Stimulated activated CD8-positive, alpha-beta memory T cell treated with anti-CD3 and anti-CD28 coated beads, Interleukin-2, amount 100 ng/mL, for 48 hours (primary cell): ENCODE data around the gene RPL7A.
A peak's percentile ranks its signal among the peaks of the same experiment; 100 is the strongest.
"Not testable (repeated sequence)": the region's sequence is repeated elsewhere in the genome, so short reads cannot be mapped to it uniquely, and the experiment has no call there.

Source experiments
- DNase-seq, 2 donors: peaks; one replicate each; pipeline ENCODE4 v3.0.0-alpha.2; 2020; ENCODE audit warnings: low read depth in 2 of 2

The RPL7A gene

GRCh38 chr9:133347985-133348717, at the start of gene RPL7A, which contains the start of gene MED22:
Gene RPL7A, plus strand, starts transcription at chr9:133348218. Its CDS starts 26 bp downstream, at chr9:133348244.
Gene MED22, minus strand, starts transcription at chr9:133348131. Its CDS starts 1,469 bp downstream, at chr9:133346662.
- peak; percentile 80 to 89 for DNase-seq

- not testable (repeated sequence) for DNase-seq
These were observed 48.0 kb upstream of the RPL7A start for GRCh38 chr9:133299996-133300395.

- DNase-seq, result no peak
These were observed 46.5 kb upstream of the RPL7A start for GRCh38 chr9:133301253-133302230.

DNA sequence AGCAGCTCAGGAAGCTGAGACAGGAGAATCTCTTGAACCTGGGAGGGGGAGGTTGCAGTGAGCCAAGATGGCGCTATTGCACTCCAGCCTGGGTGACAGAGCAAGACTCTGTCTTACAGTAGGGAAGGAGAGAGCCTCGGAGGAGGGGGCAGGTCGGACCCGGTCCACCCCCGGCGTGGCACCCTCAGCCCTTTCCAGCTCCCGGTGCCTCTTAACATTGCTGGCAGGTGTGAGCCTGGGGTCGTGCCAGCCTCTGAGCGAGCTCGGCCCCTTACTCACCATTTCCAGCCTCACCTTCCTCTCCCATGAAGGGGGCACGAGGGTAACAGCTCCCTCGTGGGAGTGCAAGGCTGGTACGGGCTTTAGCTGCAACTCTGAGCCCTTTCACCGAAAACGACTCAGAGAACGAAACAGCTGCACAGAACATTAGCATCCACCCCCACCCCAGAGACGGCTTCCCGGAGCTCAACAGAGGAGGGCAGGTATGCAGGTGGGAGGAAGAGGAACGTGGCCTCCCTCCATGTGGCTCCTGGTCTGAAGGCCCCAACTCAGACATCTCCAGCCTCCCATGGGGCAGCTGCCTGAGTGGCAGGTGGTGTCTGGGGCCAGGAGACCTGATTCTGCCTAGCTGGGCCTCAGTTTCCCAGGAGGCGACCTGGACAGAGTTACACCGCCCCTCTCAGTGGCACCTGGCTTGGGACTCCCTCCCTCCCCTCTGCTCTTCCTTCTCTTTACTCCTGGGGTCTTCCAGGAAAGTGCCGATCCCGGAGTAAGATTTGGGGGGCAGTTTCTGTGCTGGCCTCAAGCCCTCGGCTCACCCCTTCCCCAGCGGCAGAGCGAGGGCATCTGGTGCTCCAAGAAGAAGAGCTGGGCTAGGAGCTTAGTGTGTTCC, 44.5 kb upstream of the RPL7A start:
- no peak for DNase-seq

GRCh38 chr9:133304158-133304470, 43.9 kb upstream of the RPL7A start:
- no peak for DNase-seq

GRCh38 chr9:133304477-133305377, 43.3 kb upstream of the RPL7A start:
- no peak for DNase-seq

- no peak for DNase-seq
These were observed 42.3 kb upstream of the RPL7A start for GRCh38 chr9:133305731-133306130.

- DNase-seq, result no peak
These were observed 41.5 kb upstream of the RPL7A start for GRCh38 chr9:133306242-133307204.

GRCh38 chr9:133307301-133307700, 40.7 kb upstream of the RPL7A start:
- no peak for DNase-seq

- DNase-seq, result no peak
These were observed 38.4 kb upstream of the RPL7A start for GRCh38 chr9:133309608-133310007.

- no peak for DNase-seq
These were observed 32.0 kb upstream of the RPL7A start for GRCh38 chr9:133315997-133316396.

DNA sequence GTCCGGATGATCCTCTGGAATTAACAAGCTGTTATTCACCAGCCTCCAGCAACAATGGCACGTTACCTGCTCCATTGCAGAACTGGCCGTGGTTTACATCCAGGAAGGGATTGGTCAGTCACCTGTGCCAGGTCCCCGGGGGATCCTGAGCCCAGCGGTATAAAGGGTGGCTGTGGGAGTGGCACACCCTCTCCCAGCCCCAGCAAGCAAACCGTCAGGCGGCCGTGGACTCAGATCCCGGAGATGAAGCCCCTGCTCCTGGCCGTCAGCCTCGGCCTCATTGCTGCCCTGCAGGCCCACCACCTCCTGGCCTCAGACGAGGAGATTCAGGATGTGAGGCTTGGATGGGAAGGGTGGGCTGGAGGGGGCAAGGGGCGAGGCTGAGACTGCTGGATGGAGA, 30.5 kb upstream of the RPL7A start:
- not testable (repeated sequence) for DNase-seq

GRCh38 chr9:133320421-133320881, 27.6 kb upstream of the RPL7A start:
- no peak for DNase-seq

- no peak for DNase-seq
These were observed 26.5 kb upstream of the RPL7A start for GRCh38 chr9:133321411-133321935.

GRCh38 chr9:133322701-133323100, 25.3 kb upstream of the RPL7A start:
- DNase-seq, result no peak

DNA sequence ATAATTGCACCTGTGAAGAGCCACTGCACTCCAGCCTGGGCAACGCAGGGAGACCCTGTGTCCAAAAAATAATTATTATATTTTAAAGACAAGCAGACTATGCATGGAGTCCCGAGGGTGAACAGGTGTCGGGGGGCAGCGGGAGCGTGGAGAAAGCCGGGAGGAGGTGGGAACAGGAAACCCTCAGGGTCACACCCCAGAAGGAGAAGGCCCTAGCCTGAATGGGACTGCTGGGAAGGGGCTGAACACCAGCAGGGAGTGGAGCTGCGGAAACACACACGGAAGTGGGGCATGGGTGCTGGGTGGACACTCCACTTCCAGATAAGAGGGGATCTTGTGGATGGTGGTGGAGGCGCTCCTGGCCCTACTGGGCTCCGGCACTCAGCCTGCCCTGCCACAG, 24.8 kb upstream of the RPL7A start:
- no peak for DNase-seq

DNA sequence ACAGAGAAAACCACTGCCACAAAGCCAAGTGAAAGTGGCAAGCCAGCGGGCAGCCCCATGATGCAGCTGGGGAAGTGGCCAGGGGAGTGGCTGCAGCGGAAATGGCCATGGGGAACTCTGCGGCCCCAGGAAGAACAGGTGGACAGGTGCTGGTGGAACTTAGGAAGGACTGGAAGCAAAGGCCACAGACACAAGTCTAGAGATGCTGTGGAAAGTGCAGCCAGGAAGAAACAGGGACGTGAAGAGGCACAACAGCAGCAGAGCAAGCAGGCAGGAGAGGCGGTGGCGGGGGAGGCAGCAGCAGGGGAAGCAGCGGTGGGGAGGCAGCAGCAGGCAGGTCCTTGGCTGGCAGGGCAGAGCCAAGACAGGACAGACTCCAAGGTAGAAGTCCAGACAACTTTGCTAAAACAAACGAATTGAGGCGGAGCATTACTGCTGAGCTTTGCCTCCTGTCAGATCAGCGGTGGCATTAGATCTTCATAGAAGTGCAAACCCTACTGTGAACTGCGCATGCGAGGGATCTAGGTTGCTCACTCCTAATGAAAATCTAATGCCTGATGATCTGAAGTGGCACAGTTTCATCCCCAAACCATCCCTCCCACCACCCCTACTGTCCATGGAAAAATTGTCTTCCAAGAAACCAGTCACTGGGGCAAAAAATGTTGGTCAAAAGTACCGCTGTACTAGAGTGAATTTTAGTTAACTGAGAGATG, 23.9 kb upstream of the RPL7A start:
- DNase-seq, result no peak

DNA sequence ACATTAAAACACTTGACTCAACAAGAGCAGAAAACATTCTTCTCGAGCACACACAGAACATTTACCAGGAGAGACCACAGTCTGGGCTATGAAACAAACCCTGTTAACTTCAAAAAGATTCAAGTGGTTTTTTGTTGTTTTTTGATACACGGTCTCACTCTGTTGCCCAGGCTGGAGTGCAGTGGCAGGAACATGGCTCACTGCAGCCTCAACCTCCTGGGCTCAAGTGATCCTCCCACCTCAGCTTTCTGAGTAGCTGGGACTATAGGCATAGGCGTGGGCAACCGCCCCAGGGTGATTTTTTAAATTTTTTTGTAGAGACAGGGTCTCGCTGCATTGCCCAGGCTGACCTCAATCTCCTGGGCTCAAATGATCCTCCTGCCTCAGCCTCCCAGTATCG, 21.0 kb upstream of the RPL7A start:
- DNase-seq, result not testable (repeated sequence)
